COLO829 (cell line): ENCODE data around the gene MOB4.
"Not testable (repeated sequence)": the region's sequence is repeated elsewhere in the genome, so short reads cannot be mapped to it uniquely, and the experiment has no call there.

Experiments
- DNase-seq: peaks from one replicate; pipeline ENCODE4 v3.0.0; 2012; ENCODE audit warnings: low spot score

MOB4 gene

DNA sequence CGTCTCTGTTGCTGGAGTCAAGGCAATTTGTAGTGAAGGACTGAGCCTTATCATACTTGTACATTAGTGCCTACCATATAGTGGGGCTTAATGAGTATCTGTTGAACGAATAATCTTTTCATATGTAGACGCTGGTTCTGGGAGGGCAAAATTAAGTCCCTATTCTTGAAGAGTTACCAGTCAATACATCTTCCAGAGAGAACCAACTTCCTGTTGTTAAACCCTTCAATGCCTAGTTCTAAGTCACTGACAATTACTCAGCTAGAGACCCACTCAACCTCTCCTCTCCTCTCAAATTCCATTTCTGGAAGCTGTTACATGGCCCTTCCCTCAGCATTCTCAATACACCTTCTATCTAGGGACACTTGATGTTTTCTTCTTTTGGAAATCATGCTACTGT lies 1.1 kb upstream of the MOB4 start:
- no peak for DNase-seq

DNA sequence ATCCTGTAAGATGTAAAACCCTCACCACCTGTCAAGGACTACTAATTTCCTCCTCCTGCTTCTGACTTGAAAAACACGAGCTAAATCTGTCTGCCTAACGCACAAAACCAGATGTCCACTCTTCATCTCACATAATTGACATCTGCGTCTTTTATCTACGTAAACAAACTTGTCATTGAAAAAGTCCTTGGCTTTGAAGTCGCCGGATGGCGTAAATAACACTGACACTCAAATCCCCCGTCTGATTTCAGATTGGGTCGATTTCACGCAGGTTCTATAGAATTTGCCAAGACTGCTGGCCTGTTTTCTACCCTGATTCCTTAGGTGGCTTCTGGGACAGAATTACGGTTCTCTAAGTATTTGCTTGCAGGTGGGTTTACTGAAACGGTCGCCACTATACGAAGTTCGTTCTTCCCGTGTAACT lies 539 bp upstream of the MOB4 start:
- no peak for DNase-seq

DNA sequence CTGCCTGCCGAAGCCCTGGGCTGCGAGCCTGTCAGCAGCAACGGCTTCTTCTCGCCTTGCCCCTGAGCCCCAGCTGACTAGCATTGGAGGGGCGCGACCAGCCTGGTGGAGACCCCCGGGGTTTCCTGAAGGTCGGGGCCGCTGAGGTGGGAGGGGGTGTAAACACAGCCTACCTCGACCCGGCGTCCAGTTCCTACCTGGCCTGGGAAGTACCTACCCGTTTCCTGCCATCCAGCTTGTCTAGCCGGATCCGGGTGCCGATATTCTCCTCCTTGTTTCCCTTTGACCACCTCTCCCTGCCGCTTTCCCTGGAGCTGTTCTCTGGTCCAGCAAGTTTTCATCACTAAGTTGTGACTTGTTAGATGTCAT lies 511 bp downstream of the MOB4 start:
- DNase-seq: no peak

DNA sequence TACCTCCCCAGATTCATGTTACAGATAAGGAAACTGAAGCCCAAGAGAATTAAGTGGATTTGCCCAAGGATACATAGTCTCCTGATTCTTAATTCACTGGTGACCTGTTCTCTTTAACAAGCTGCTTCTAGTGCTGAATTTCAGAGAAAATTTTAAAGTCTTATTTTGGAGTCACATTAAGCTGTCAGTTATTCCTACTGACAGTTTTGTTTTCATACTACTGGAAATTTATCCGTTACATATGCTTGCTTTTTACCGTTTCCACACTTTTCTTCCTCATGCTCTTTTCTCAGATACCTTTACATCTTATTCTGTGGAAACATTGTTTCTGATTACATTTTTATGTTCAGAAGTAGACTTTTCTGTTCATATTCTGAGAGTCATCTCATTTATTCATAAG lies 1.3 kb downstream of the MOB4 start:
- DNase-seq: no peak

DNA sequence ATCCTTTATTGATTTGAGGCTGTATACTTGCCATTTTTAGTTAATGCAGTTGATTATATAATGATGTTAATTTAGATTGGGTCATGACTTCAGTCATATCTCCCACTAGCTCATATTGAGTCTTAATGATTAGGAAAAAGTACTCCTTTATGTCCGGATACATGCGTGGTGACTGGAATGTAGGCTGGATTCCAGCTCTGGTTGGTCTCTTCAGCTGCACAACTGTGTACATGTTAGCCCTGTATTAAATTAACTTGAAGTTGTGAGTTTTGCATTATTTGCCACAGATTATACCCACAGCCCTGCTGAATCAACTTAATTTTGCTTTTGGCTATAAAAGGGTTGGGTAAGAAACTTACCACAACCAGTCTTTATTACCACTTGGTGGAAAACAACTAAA lies 22.5 kb downstream of the MOB4 start:
- DNase-seq: no peak

DNA sequence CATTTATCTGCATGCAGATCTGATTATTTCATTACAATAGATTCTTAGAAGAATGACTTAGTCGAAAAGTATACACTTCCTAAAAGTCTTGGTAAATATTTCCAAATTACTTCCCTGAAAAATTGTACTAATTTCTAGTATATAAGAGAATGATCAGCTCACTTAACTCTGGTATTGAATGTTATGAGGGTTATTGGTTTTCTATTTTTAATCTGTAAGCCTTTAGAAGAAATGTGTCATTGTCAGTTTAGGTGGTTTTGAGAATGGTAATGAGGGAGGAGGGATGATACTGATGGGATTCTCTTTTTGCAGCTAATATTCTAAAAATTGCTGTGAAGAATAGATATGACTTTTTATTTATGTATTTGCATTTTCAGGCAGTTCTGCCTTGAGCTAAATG lies 23.9 kb downstream of the MOB4 start:
- DNase-seq: no peak

DNA sequence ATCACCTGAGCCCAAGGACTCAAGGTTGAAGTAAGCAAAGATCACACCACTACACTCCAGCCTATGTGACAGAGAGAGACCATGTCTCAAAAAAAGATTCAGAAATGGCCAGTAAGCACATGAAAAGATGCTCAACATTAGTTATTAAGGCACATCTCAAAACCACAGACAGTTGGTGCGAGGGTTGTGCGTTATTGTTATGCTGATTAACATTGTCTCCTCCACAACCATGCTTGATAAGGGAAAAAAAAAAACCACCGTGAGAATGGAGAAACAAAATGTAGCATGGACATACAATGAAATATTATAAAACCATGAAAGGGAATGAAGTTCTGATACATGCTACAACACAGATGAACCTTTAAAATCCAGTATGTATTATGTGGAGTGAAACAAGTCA lies 27.3 kb downstream of the MOB4 start:
- no peak for DNase-seq

DNA sequence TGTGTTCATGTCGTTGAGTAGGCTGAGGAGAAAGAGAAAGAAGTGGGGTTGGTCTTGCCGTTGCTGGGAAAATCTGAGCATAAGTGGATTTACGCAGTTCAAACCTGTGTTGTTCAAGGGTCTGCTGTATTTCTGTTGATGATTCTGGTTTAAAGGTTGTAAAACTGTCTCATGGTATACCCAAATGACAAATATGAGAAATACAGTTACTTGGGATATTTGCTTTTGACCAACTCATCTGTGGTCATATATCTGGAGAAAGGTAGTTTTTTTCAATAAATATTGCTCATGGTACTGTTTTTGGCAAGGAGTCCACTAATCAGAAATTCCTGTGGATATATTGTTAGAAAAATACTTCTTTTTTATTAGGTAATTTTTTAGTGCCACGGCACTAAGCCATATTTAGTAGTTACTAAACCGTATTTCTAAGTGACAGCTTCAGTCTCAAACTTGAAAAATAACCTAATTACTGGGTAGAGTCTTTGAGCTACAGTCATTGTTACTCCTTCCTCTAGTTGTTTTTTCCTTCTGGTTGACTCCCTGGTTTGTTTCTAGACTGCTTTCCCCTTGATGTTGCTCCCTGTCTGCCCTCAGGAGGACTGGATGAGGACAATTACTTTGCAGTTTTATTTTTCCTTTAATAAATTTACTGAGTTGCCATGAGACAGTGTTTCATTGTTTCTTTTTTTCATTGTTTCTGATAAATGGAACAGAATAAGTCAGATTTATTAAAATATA lies 31.5 kb downstream of the MOB4 start:
- no peak for DNase-seq

DNA sequence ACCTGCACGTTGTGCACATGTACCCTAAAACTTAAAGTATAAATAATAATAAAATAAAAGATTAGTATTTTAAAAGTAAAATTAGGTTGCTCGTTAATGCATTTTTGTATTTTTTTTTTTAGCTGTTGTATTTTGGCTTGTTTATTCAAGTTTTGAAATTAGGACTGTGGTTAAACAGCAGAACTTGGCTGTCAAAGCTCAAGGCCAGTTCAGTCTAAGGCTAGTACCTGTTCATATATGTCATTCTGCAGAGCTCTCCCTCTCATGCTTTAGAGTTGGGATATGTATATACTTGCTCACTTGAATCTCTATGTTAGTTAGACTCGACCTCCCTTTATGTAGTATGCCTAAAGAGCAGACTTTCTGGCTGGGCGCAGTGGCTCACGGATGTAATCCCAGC lies 32.7 kb downstream of the MOB4 start:
- DNase-seq: no peak

DNA sequence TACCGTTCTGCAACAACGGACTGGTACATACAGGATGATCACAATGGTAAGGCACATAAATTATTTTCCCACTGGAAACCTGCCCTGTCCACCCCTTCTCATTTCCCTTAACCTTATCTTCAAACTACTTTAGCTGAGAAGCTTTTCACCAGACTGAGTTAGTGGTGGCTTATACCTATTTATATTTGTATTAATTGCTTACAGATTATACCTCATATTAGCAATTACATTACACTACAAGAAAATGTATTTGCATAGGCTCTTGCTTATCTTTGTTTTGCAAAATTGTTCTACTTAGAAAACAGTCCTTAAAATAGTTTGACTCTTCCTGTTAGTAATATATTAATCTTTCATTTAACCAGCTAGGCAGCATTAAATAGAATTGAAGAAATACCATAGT lies 35.4 kb downstream of the MOB4 start:
- not testable (repeated sequence) for DNase-seq

DNA sequence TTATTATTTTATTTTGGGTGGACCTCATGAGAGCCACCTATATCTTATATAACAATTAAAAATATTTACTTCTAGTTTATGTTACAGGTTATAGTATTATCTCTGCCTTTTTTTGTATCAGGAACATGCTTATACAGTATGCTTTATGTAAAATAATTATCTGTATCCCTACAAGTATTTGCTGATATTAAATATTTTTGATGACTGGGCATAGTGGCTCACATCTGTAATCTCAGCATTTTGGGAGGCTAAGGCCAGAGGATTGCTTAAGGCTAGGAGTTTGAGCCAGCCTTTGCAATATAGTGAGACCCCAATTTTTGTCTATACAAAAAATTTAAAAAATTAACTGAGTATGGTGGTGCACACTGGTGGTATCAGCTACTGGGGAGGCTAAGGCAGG lies 39.6 kb downstream of the MOB4 start:
- no peak for DNase-seq

DNA sequence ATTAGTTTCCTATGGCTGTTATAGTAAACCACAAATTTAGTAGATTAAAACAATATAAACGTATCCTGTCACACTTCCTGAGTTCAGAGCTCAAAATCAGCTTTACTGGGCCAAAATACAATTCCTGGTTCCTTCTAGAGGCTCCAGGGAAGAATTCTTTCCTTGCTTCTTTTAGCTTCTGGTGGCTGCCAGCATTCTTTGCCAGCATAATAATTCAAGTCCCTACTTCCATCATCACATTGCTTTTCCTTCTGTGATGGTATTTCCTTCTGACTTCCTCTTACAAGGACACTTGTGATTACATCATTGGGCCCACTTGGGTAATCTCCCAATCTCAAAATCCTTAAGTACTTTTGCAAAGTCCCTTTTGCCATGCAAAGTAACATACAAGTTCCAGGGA lies 40.6 kb downstream of the MOB4 start:
- DNase-seq: no peak

DNA sequence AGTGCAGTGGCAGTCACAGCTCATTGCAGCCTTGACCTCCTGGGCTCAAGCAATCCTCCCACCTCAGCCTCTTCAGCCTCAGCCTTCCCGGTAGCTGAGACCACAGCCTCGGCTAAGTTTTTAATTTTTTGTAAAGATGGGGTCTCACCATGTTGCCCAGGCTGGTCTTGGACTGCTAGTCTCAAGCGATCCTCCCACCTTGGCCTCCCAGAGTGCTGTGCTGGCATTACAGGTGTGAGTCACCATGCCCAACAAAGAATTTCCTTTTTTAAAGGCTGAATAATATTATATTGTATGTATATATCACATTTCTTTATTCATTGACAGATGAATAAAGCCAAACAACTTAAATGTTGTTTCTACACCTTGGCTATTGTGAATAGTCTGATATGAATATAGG lies 42.5 kb downstream of the MOB4 start:
- DNase-seq: no peak

DNA sequence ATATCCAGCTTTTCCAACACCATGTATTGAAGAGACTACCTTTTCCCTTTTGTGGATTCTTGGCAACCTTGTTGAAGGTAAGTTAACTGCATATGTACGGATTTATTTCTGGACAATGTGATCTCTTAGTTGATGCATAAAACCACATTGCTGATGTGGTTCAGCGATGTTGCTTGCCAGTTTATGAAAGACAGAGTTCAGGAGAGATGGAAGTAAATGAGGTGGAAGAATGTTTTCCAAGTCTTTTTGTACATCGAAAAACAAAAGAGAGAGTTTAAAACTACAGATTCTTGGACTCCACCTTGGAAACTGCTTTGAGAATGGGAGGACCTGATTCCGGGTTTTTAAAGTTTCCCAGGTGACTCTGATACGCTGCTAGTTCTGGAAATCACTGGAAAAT lies 43.8 kb downstream of the MOB4 start:
- no peak for DNase-seq

DNA sequence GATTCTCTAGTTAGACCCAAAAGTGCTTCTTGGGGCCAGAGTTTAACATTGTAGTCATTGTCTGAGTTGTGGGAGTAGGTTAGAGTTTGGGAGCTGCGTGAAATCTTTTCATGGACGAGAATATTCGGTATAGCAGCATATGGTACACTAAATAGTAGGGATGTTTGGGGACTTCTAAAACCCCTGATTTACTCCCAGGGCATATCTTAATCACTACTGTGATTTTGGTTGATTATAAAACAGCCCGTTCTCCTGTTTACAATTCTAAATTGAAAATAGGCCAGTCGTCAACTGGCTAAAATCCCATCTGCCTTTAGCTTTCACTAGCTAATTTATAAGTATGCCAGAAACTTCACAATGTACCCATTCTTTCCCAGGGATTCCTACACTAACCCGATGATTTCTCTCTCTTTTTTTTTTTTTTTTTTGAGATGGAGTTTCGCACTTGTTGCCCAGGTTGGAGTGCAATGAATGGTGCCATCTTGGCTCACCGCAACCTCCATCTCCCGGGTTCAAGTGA lies 44.3 kb downstream of the MOB4 start:
- no peak for DNase-seq

DNA sequence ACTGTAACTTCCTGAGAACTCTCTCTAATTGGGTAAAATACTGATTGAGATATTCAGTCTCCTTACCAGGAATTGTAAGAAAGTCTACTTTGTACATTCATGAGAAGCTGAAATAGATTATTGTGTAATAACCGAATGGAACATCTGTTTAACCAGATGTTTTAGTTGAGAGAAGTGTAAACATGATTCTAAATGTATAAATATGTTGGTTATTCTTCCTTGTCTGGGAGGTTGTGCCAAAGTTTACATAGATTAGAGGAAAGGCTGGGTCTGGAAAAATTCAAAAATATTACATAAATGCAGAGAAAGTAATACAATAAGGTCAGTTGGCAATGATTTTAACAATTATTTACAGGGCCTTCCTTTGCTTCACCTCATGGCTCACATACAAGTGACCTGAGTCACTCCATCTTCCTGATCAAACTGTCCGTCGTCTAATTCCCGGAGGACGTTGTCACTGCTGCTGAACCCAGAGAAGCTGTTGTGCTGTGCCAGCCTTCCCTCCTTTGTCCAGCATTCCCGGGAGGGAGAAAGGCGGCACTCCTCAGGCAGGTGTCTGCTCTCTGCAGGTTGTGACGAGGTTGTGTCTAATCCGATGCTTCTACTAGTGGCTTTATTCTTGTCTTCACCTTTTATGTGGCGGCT lies 55.9 kb downstream of the MOB4 start:
- no peak for DNase-seq

DNA sequence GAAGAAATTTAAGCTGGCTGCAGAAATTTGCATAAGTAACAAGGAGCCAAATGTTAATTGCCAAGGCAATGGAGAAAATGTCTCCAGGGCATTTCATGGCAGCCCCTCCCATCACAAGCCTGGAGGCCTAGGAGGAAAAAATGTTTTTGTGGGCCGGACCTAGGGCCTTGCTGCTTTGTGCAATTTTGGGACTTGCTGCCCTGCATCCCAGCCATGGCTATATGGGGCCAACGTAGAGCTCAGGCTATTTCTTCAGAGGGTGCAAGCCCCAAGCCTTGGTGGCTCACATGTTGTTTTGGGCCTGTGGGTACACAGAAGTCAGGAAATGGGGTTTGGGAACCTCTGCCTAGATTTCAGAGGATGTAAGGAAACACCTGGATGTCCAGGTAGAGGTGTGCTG lies 57.7 kb downstream of the MOB4 start:
- no peak for DNase-seq

DNA sequence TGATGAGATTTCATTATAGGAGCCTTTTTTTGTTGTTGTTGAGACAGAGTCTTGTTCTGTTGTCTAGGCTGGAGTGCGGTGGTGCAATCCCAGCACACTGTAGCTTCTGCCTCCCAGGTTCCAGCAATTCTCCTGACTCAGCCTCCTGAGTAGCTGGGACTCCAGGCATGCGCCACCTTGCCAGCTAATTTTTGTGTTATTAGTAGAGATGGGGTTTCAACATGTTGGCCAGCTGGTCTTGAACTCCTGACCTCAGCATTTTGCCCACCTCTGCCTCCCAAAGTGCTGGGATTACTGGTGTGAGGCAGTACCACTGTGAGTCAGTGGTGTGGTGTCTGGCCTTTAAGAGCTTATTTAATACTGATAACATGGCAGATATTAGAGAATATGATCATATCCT lies 60.1 kb downstream of the MOB4 start:
- no peak for DNase-seq

DNA sequence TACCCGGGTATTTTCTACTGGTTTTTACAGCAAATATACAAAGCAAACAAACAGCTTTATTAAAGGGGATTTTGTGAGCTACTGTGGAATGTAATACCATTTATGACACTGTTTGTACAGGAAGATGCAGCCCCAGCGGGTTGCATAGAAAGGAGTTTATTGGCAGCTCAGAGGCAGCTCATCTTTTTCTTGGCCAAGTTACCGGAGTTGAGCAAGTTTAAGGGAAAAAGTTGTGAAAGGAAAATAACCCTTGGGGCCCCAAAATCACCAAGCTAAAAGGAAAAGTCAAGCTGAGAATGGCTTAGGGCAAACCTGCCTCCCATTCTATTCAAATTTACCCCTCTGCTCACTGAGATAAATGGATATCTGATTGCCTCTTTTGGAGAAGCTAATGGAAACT lies 60.8 kb downstream of the MOB4 start:
- DNase-seq: no peak

DNA sequence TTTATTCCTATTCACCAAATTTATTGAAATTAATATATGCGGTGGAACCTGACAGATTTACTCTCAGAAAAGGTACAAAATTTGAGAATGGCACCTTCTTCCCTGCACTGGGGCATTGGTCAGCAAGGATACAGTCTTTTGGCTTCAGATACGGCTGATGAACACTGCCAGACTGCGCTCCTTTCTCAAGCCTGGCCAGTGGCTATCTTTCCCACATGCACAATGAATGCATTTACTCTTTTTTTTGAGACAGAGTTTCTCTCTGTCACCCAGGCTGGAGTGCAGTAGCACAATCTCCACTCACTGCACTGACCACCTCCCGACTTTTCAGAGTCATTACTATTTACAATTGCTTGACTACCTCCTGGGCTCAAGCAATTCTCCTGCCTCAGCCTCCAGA lies 61.6 kb downstream of the MOB4 start:
- no peak for DNase-seq

DNA sequence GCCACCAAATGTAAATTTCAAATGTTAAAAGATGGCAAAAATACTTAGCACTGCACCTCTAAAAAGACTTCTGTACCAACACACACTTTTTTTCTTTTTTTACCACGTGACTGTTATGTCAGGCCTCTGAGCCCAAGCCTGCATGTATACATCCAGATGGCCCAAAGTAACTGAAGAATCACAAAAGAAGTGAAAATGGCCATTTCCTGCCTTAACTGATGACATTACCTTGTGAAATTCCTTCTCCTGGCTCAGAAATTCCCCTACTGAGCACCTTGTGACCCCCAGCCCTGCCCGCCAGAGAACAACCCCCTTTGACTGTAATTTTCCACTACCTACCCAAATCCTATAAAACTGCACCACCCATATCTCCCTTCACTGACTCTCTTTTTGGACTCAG lies 62.4 kb downstream of the MOB4 start:
- DNase-seq: not testable (repeated sequence)

DNA sequence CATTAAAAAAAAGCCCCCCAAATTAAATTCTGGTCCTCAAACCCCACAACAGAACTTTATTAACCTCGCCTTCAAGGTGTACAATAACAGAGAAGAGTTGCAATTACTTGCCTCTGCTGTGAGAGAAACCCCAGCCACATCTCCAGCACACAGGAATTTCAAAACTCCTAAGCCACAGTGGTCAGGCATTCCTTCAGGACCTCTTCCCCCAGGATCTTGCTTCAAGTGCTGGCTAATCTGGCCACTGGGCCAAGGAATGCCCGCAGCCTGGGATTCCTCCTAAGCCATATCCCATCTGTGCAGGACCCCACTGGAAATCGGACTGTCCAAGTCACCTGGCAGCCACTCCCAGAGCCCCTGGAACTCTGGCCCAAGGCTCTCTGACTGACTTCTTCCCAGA lies 64.3 kb downstream of the MOB4 start:
- not testable (repeated sequence) for DNase-seq

DNA sequence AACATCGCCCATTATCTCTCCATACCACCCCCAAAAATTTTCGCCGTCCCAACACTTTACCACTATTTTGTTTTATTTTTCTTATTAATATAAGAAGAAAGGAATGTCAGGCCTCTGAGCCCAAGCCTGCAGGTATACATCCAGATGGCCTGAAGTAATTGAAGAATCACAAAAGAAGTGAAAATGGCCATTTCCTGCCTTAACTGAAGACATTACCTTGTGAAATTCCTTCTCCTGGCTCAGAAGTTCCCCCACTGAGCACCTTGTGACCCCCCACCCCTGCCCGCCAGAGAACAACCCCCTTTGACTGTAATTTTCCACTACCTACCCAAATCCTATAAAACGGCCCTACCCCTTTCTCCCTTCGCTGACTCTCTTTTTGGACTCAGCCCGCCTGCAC lies 71.4 kb downstream of the MOB4 start:
- not testable (repeated sequence) for DNase-seq
